OCI-LY7 (cell line): ENCODE measurements around the gene SAMM50.

Experiments used
- EZH2phosphoT487 ChIP-seq: fragments of 200-600 bp; sonication (generic); IDR thresholded peaks from 2 replicates; pipeline ENCODE4 v1.6.1; 2018; ENCODE audit warnings: low read depth, borderline replicate concordance, mild to moderate bottlenecking, mixed run types, antibody characterized with exemption, low read length, moderate library complexity, mixed read lengths
- TF ChIP-seq, protein P1 (sequence below): fragments of 200-600 bp; sonication (generic); conservative IDR thresholded peaks from 2 replicates; pipeline ENCODE4 v1.5.1; 2014; ENCODE audit warnings: mild to moderate bottlenecking, antibody characterized with exemption, low read length, moderate library complexity, mixed read lengths

DNA sequence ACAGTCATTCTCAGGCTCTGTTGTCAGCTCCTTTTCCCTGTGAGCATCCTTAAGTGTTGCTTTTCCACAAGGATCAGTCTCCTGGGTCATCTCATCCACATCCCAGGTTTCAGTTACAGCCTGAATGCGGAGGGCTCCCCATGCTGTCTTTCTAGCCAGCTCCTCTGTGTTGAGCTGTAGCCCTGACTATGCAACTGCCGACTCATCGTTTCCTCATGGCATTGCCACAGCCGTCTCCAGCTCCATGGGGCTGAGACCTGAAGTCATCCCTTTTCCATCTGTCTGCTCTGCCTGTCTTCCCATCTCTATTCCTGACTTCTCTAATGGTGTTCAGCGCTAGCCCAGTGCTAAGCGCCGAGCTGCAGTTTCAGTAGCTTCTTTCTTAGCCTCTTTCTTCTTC, 11.8 kb downstream of the SAMM50 start:
- TF ChIP-seq, protein P1, sequence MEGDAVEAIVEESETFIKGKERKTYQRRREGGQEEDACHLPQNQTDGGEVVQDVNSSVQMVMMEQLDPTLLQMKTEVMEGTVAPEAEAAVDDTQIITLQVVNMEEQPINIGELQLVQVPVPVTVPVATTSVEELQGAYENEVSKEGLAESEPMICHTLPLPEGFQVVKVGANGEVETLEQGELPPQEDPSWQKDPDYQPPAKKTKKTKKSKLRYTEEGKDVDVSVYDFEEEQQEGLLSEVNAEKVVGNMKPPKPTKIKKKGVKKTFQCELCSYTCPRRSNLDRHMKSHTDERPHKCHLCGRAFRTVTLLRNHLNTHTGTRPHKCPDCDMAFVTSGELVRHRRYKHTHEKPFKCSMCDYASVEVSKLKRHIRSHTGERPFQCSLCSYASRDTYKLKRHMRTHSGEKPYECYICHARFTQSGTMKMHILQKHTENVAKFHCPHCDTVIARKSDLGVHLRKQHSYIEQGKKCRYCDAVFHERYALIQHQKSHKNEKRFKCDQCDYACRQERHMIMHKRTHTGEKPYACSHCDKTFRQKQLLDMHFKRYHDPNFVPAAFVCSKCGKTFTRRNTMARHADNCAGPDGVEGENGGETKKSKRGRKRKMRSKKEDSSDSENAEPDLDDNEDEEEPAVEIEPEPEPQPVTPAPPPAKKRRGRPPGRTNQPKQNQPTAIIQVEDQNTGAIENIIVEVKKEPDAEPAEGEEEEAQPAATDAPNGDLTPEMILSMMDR = no peak
- no peak for TF ChIP-seq EZH2phosphoT487
